Parietal lobe (tissue), 2 donors: ENCODE measurements around the gene RNU4-1. TPM values are rescaled to one million over a fixed set of nuclear protein-coding genes. Genes with fewer than 3 reads are reported as not detected.

Source experiments
- small RNA-seq: library from RNA; depleted of rRNA; stranded (forward); fragments of <200 nt; gene quantifications from one replicate; pipeline ENCODE3, GENCODE V24; 2014; ENCODE audit warnings: low replicate concordance
- total RNA-seq: library from RNA; depleted of rRNA; stranded (reverse); fragments of >200 nt; gene quantifications from one replicate; pipeline ENCODE4 v1.2.3, GENCODE V29; 2014

RNU4-1 gene
- under 0.01 TPM for total RNA-seq

GRCh38 chr12:120292661-120293531 lies at the start of gene RNU4-1:
TSS of gene RNU4-1 (minus strand) at chr12:120293237.

GRCh38 chr12:120327593-120327992 lies 34.6 kb upstream of the RNU4-1 start, which contains the start of gene PLA2G1B:
TSS of gene PLA2G1B (minus strand) at chr12:120327779. CDS start at chr12:120327753, 26 bp downstream.

GRCh38 chr12:120301962-120302815 lies 9.2 kb upstream of the RNU4-1 start, which contains the start of gene SIRT4:
TSS of gene SIRT4 (plus strand) at chr12:120302321. CDS start at chr12:120303562, 1,241 bp downstream.

GRCh38 chr12:120265473-120266179 lies 27.4 kb downstream of the RNU4-1 start, which contains the start of gene PXN:
TSS of gene PXN (minus strand) at chr12:120265730. CDS start at chr12:120265629, 101 bp downstream.

Small RNA genes within 50 kb of the gene (small RNA-seq; reads per million reads assigned to genes)
- gene RNU4-1, result 1,026 reads per million, percentile 98 among the genes with 10 or more reads in this experiment
- 2,108 reads per million, percentile 99 among the genes with 10 or more reads in this experiment for gene RNU4-2
- gene RNU6-1088P, result not detected

Other genes starting within 250 kb of the RNU4-1 start
- 31.0 TPM for gene RAB35, start 176.5 kb downstream of the RNU4-1 start, total RNA-seq
- gene GCN1, start 98.5 kb downstream of the RNU4-1 start, total RNA-seq, result 97.3 TPM
- gene RPLP0, start 92.1 kb downstream of the RNU4-1 start, total RNA-seq, result 1,587 TPM
- gene PXN, start 27.5 kb downstream of the RNU4-1 start, total RNA-seq, result 5.6 TPM
- under 0.01 TPM for gene RNU4-2, start 1.3 kb downstream of the RNU4-1 start, total RNA-seq
- 2.2 TPM for gene SIRT4, start 9.1 kb upstream of the RNU4-1 start, total RNA-seq
- not detected for gene PLA2G1B, start 34.5 kb upstream of the RNU4-1 start, total RNA-seq
- 15.0 TPM for gene MSI1, start 75.9 kb upstream of the RNU4-1 start, total RNA-seq
- gene COX6A1, start 144.9 kb upstream of the RNU4-1 start, total RNA-seq, result 329 TPM
- 9.7 TPM for gene TRIAP1, start 153.1 kb upstream of the RNU4-1 start, total RNA-seq
- 30.0 TPM for gene GATC, start 153.2 kb upstream of the RNU4-1 start, total RNA-seq
- gene SRSF9, start 176.5 kb upstream of the RNU4-1 start, total RNA-seq, result 93.9 TPM
- gene DYNLL1, start 202.9 kb upstream of the RNU4-1 start, total RNA-seq, result 231 TPM
- gene COQ5, start 235.9 kb upstream of the RNU4-1 start, total RNA-seq, result 16.6 TPM
- gene RNF10, start 241.1 kb upstream of the RNU4-1 start, total RNA-seq, result 162 TPM